OCI-LY7 (cell line): Measurements from ENCODE around the gene FRMD1. TPM values are rescaled to one million over a fixed set of nuclear protein-coding genes. Genes with fewer than 3 reads are reported as not detected.

Source experiments
- Bru-seq: library from RNA; stranded (reverse); fragments of 400-500 nt; gene quantifications from one replicate; lab custom pipeline; 2021; lab: Mats Ljungman, UMichigan
- BruChase-seq, 2 experiments: library from RNA; stranded (reverse); fragments of 400-500 nt; gene quantifications; one replicate each; lab custom pipeline; 2021; lab: Mats Ljungman, UMichigan
- BruUV-seq: library from RNA; stranded (reverse); fragments of 400-500 nt; replicated peaks from 2 replicates; lab custom pipeline; 2021; lab: Mats Ljungman, UMichigan
- CTCF ChIA-PET: fragments of 300-600 bp; sonication (Branson Sonifier 250); formaldehyde crosslinking; loops from one replicate; lab custom pipeline; 2022; ENCODE audit warnings: antibody characterized with exemption; ENCODE audit not compliant: unreplicated experiment; lab: Charles Lee
- POLR2A ChIA-PET: fragments of 300-600 bp; sonication (Branson Sonifier 250); formaldehyde crosslinking; loops from one replicate; lab custom pipeline; 2022; ENCODE audit warnings: antibody characterized with exemption; lab: Charles Lee
- DNase-seq: peaks from one replicate; pipeline ENCODE4 v3.0.0-alpha.2; 2015; ENCODE audit warnings: low spot score
- H2AFZ ChIP-seq: fragments of 200-600 bp; sonication (generic), shearing (Covaris generic); 2 replicates; pipeline ENCODE4 v1.6.1; 2014; ENCODE audit warnings: mild to moderate bottlenecking, antibody characterized with exemption, low read length, moderate library complexity
- H3K27ac ChIP-seq: fragments of 200-600 bp; sonication (generic); 2 replicates; pipeline ENCODE4 v1.5.1; 2014; ENCODE audit warnings: mixed run types, low read depth, mild to moderate bottlenecking, moderate library complexity, low read length, inconsistent platforms; ENCODE audit not compliant: poor library complexity, severe bottlenecking
- H3K36me3 ChIP-seq: fragments of 200-600 bp; sonication (generic); 2 replicates; pipeline ENCODE4 v1.6.1; 2014; ENCODE audit warnings: mild to moderate bottlenecking, antibody characterized with exemption, low read length, moderate library complexity, mixed read lengths; ENCODE audit not compliant: insufficient read depth
- H3K4me1 ChIP-seq: fragments of 200-600 bp; sonication (generic); 2 replicates; pipeline ENCODE4 v1.5.1; 2014; ENCODE audit warnings: mild to moderate bottlenecking, low read length; ENCODE audit not compliant: insufficient read depth, poor library complexity, severe bottlenecking
- H3K4me2 ChIP-seq: fragments of 200-600 bp; sonication (generic); 2 replicates; pipeline ENCODE4 v1.6.1; 2014; ENCODE audit warnings: mild to moderate bottlenecking, low read length
- H3K4me3 ChIP-seq: fragments of 200-600 bp; sonication (generic); 2 replicates; pipeline ENCODE4 v1.5.1; 2014; ENCODE audit warnings: mild to moderate bottlenecking, low read depth, low read length; ENCODE audit not compliant: poor library complexity, severe bottlenecking
- H3K79me2 ChIP-seq: fragments of 200-600 bp; sonication (generic); 2 replicates; pipeline ENCODE4 v1.6.1; 2016; ENCODE audit warnings: low read depth, mild to moderate bottlenecking, low read length, moderate library complexity, mixed read lengths; ENCODE audit not compliant: insufficient read depth
- H3K9me2 ChIP-seq: fragments of 200-600 bp; sonication (generic); 2 replicates; pipeline ENCODE4 v1.6.1; 2016; ENCODE audit warnings: mild to moderate bottlenecking, low read length, mixed read lengths; ENCODE audit not compliant: insufficient read depth
- H3K9me3 ChIP-seq: fragments of 200-600 bp; sonication (generic); 2 replicates; pipeline ENCODE4 v1.6.1; 2014; ENCODE audit warnings: mild to moderate bottlenecking, mixed run types, low read length, mixed read lengths
- H4K20me1 ChIP-seq: fragments of 200-600 bp; sonication (generic); 2 replicates; pipeline ENCODE4 v1.6.1; 2014; ENCODE audit warnings: mild to moderate bottlenecking, antibody characterized with exemption, low read length, moderate library complexity, mixed read lengths; ENCODE audit not compliant: insufficient read depth
- CTCF ChIP-seq: fragments of 200-600 bp; sonication (generic); conservative IDR thresholded peaks from 2 replicates; pipeline ENCODE4 v1.5.1; 2014; ENCODE audit warnings: mild to moderate bottlenecking, antibody characterized with exemption, low read length, moderate library complexity, mixed read lengths
- EZH2phosphoT487 ChIP-seq: fragments of 200-600 bp; sonication (generic); IDR thresholded peaks from 2 replicates; pipeline ENCODE4 v1.6.1; 2018; ENCODE audit warnings: low read depth, borderline replicate concordance, mild to moderate bottlenecking, mixed run types, antibody characterized with exemption, low read length, moderate library complexity, mixed read lengths
- intact Hi-C: fragments of 100-400 bp; cut with micrococcal nuclease; formaldehyde crosslinking; loops from one replicate; pipeline ENCODE4 v1.10.0; 2022; ENCODE audit not compliant: unreplicated experiment
- long read RNA-seq: library from polyadenylated mRNA; stranded (forward); transcript quantifications from one replicate; pipeline ENCODE4 v2.0.0, GENCODE V29; 2022
- total RNA-seq, 2 experiments: library from RNA; depleted of rRNA in 1 of 2; stranded (reverse); fragments of >200 nt in 1 of 2; shearing (Covaris generic) in 1 of 2; gene quantifications; 2 replicates each; pipeline ENCODE4 v1.2.3, GENCODE V29; 2014 to 2022

The FRMD1 gene
- not detected in 2 replicates for total RNA-seq (2014; rRNA removed; shearing (Covaris generic))
- not detected in 2 replicates for total RNA-seq (2022)
- not detected for Bru-seq, nascent RNA
- BruChase-seq, experiment 1, labeled RNA remaining after a 6-hour chase = not detected
- not detected for BruChase-seq, experiment 2, labeled RNA remaining after a 2-hour chase
- long read RNA-seq = 0 reads

- H2AFZ ChIP-seq = no peak within 1 kb of the TSS
- BruUV-seq = no TSS peak
- no peaks in the 10 kb centered on the region for H3K36me3 ChIP-seq
- H3K4me1 ChIP-seq = no peaks in the 10 kb centered on the region
- ChIA-PET POLR2A (no interaction called here), CTCF (no interaction called here)
- H3K4me3 ChIP-seq = no peak within 1 kb of the TSS
- no peak for DNase-seq
- intact Hi-C loops = no loop called here
- no peaks in the 10 kb centered on the region for H3K9me3 ChIP-seq
- H3K27ac ChIP-seq = no peak within 1 kb of the TSS
- no peaks in the 10 kb centered on the region for H3K79me2 ChIP-seq
- no peaks in the 10 kb centered on the region for H4K20me1 ChIP-seq
- H3K9me2 ChIP-seq = no peaks in the 10 kb centered on the region
- no peak within 1 kb of the TSS for H3K4me2 ChIP-seq
- TF ChIP-seq CTCF (no peak), EZH2phosphoT487 (no peak)
Observed at GRCh38 chr6:168078943-168079405, at the start of gene FRMD1. FRMD1 (minus strand) TSS chr6:168079212; CDS start chr6:168079094, 118 bp downstream.

DNA sequence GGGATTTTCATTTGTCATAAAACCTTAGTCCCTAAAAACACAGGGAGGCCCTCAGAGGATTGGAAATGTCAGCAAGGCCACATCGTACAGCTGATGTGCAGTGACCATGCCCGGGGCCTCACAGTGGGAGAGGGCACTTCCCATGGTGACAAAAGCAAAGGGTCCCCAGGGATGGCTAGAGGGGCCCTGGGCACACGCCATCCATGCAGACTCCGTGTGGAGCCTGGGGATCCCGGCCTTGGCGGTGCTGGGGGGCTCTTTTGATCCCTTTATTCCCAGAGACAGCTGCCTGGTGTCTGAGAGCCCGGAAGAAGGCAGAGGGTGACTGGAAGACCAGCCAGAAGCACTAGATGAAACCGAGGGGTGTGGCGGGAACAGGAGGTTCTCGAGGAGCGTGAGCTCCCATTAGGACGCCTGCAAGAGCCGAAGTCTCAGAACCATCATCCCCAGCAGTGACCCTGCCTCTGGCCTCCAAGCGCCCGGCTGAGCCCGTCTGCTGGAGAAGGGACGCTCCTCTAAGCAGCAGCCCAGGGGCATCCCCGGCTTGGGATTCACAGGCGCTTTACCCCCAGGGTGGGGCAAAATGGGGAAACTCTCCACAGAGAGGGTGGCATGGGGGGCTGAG is 49.1 kb upstream of the FRMD1 start:
- BruUV-seq = no TSS peak
- Histone ChIP-seq H3K4me2 (no peak overlapping the region), H2AFZ (no peak overlapping the region), H3K9me3 (no peaks in the 10 kb centered on the region), H3K9me2 (no peaks in the 10 kb centered on the region), H3K27ac (no peak overlapping the region), H3K79me2 (no peaks in the 10 kb centered on the region), H3K4me1 (no peaks in the 10 kb centered on the region), H3K4me3 (no peak overlapping the region), H3K36me3 (no peaks in the 10 kb centered on the region), H4K20me1 (no peaks in the 10 kb centered on the region)
- intact Hi-C loops = no loop called here
- ChIA-PET CTCF (no interaction called here), POLR2A (interaction anchor here (0.6 kb wide), 1 partner anchor 435 kb away, joined by 7 read pairs; no protein-coding TSS in a partner anchor)
- TF ChIP-seq CTCF = no peak
- TF ChIP-seq EZH2phosphoT487 = no peak
- DNase-seq = no peak

GRCh38 chr6:168127384-168127868 is 48.4 kb upstream of the FRMD1 start:
- no peak for DNase-seq
- Histone ChIP-seq H3K9me2 (no peaks in the 10 kb centered on the region), H3K36me3 (no peaks in the 10 kb centered on the region), H2AFZ (no peak overlapping the region), H3K27ac (no peak overlapping the region), H3K9me3 (no peaks in the 10 kb centered on the region), H3K4me1 (no peaks in the 10 kb centered on the region), H3K4me2 (no peak overlapping the region), H4K20me1 (no peaks in the 10 kb centered on the region), H3K79me2 (no peaks in the 10 kb centered on the region), H3K4me3 (no peak overlapping the region)
- CTCF ChIA-PET = no interaction called here
- intact Hi-C loops = no loop called here
- BruUV-seq = no TSS peak
- POLR2A ChIA-PET = no interaction called here
- no peak for TF ChIP-seq CTCF
- TF ChIP-seq EZH2phosphoT487 = no peak
